Psoas muscle (tissue), 8 donors: ENCODE results near the gene OR51Q1. TPM values are rescaled to one million over a fixed set of nuclear protein-coding genes. Genes with fewer than 3 reads are reported as not detected.

ENCODE experiments used
- ATAC-seq, 4 donors: fragments of 200-7000 bp; cut with Tn5 transposase; one replicate each; pipeline ENCODE4 v1.9.1; 2020; ENCODE audit warnings: moderate library complexity in 3 of 4, mild to moderate bottlenecking in 2 of 4
- DNase-seq, 2 donors: peaks; one replicate each; pipeline ENCODE4 v3.0.0-alpha.2; 2020
- H3K27ac ChIP-seq: fragments of 200-600 bp; one replicate; pipeline ENCODE4 v1.8.0; 2022
- H3K27me3 ChIP-seq, 3 donors: fragments of 200-600 bp in 1 of 3; one replicate each; pipeline versions ENCODE4 v1.6.1 to v1.8.0; 2013 to 2022; ENCODE audit warnings: low read length in 2 of 3, mild to moderate bottlenecking in 2 of 3, moderate library complexity in 1 of 3; ENCODE audit not compliant: insufficient read depth in 3 of 3
- H3K36me3 ChIP-seq, 2 donors: fragments of 200-600 bp in 1 of 2; one replicate each; pipeline versions ENCODE4 v1.6.1 to v1.8.0; 2013 to 2022; ENCODE audit warnings: low read depth in 1 of 2, mild to moderate bottlenecking in 1 of 2, moderate library complexity in 1 of 2; ENCODE audit not compliant: insufficient read depth in 1 of 2
- H3K4me1 ChIP-seq: fragments of 200-600 bp; one replicate; pipeline ENCODE4 v1.8.0; 2022
- H3K4me3 ChIP-seq: fragments of 200-600 bp; one replicate; pipeline ENCODE4 v1.8.0; 2022; ENCODE audit warnings: mild to moderate bottlenecking
- H3K9me3 ChIP-seq: fragments of 200-600 bp; one replicate; pipeline ENCODE4 v1.8.0; 2022
- CTCF ChIP-seq: fragments of 200-600 bp; IDR thresholded peaks from one replicate; pipeline ENCODE4 v1.8.0; 2022; ENCODE audit warnings: antibody characterized with exemption
- WGBS, 3 donors: extraction: QIAGEN DNeasy Blood & Tissue Kit; methylation state at CpG; one replicate each; pipeline versions ENCODE4 v1.1.6 to v1.1.7; 2013; 5-methylcytosine and 5-hydroxymethylcytosine counted together
- intact Hi-C, 2 donors: fragments of 100-400 bp; cut with DNase I; formaldehyde crosslinking; loops; one replicate each; pipeline versions ENCODE4 v1.11.0 to v1.14.2; 2022
- polyA plus RNA-seq, 3 donors: library from polyadenylated mRNA; stranded (reverse); fragments of 200-250 nt; gene quantifications; one replicate each; pipeline ENCODE4 v1.2.3, GENCODE V29; 2013
- total RNA-seq, 4 donors: library from RNA; stranded (reverse); fragmentation: NEBNext Ultra II Directional in 2 of 4; extraction: Animal tissue kit (Norgen Biotek cat#: 25700) in 2 of 4; gene quantifications; one replicate each; pipeline versions ENCODE4 v1.2.1 to v1.2.4, GENCODE V29; 2021 to 2023
- donor health status: healthy with polysubstance abuse.
- donor health status: DM: no; HTN: no; CAD: no; lungs with moderate emphysema.
- donor health status: Bipolar disorder and iron deficiency.
- donor health status: healthy.
- donor health status: DM: yes; HTN: yes; CAD: no.
- donor health status: DM: no; HTN: no; CAD: no.
- donor health status: DM: no; HTN: no; CAD: no.
- donor health status: DM: yes; HTN: yes; CAD: no.

OR51Q1 gene
- total and polyA plus RNA-seq, 7 donors, result not detected

DNA sequence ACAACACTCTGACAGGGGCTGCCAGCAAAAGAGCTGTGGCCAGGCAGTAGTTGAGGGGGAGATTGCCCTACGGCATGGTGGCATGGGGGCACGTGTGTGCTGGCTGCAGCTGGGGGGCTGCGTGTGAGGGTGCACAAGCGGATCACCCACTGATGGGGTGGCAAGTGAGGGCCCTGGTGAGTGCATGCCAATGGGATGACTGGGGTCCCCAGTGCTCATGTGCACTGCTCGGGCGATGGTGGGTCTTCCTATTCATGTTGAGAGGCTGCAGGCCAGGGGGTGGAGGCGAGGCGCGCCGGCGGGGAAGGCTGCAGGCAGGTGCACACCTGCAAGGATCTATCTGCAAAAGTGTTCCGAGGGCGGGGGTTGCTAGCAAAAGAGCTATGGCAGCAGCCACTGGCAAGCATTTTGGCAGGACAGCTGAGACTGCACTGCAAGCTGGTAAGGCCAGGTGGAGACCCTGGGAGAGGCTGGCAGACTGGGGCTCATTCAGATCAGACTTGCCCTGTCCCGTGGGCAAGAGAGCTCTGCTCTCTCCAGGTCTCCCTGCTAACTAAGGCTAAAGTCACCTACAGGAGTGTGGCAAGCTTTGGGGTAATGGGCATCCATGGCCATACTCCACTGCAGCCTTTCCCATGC is 39.2 kb downstream of the OR51Q1 start:
- no peak for ATAC-seq
- Histone ChIP-seq H3K9me3 (no peaks in the 10 kb centered on the region), H3K27ac (no peak overlapping the region), H3K27me3 (no peaks in the 10 kb centered on the region), H3K36me3 (no peaks in the 10 kb centered on the region), H3K4me3 (no peak overlapping the region), H3K4me1 (no peaks in the 10 kb centered on the region)
- peak in 1 of 2 donors; percentile 39 for DNase-seq
- intact Hi-C loops, result no loop called here
- TF ChIP-seq CTCF, result no peak
- WGBS, 3 donors, result 89% methylated on average over 14 of the region's 14 CpGs

DNA sequence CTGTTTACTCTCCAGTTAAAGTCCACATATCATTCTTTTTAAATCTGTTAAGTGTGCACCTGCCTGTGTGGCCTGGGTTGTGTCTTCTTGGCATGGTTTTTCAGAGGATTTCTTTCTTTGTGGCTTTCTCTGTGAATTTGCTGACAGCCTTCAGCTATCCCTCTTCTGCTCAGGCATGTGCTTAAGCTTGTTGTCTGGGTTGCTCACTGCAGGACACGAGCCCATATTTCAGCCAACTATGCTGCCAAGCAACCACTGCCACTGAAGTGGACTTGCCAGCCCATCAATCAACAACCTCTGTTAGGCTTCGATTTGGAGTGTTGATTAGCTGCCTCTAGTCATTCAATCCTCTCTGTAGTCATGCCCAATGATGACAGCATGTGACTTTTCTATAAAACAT is 45.6 kb downstream of the OR51Q1 start:
- ATAC-seq (no peak), DNase-seq (no peak)
- Histone ChIP-seq H3K4me3 (no peak overlapping the region), H3K27me3 (no peaks in the 10 kb centered on the region), H3K36me3 (no peaks in the 10 kb centered on the region), H3K9me3 (no peaks in the 10 kb centered on the region), H3K4me1 (no peaks in the 10 kb centered on the region), H3K27ac (no peak overlapping the region)
- intact Hi-C loops, result no loop called here
- no peak for TF ChIP-seq CTCF
- 35 to 62% (median 42%) methylated on average over 2 of the region's 2 CpGs for WGBS, 3 donors

Other genes starting within 250 kb of the OR51Q1 start
- not detected for gene OR51V1, start 221.4 kb upstream of the OR51Q1 start, total RNA-seq
- gene OR51V1, start 221.4 kb upstream of the OR51Q1 start, polyA plus RNA-seq, result not detected
- 1,000 to 10,000 TPM in 1 of 4 donors, 100 to 1,000 TPM in 1, 10 to 100 TPM in 2; 22.9 to 2,413 (median 247) TPM for gene HBB, start 195.0 kb upstream of the OR51Q1 start, total RNA-seq
- gene HBB, start 195.0 kb upstream of the OR51Q1 start, polyA plus RNA-seq, result 10 to 100 TPM in 2 of 3 donors, 1 to 10 TPM in 1; 7.8 to 16.1 (median 11.3) TPM
- 1 to 10 TPM in 2 of 4 donors, not detected in 2; 1.6 to 6.2 TPM for gene HBD, start 187.6 kb upstream of the OR51Q1 start, total RNA-seq
- under 1 TPM in 1 of 3 donors, not detected in 2; 0.17 TPM for gene HBD, start 187.6 kb upstream of the OR51Q1 start, polyA plus RNA-seq
- 1 to 10 TPM in 1 of 4 donors, not detected in 3; 1.3 TPM for gene HBG1, start 172.3 kb upstream of the OR51Q1 start, total RNA-seq
- gene HBG1, start 172.3 kb upstream of the OR51Q1 start, polyA plus RNA-seq, result not detected
- gene HBG2, start 167.3 kb upstream of the OR51Q1 start, total RNA-seq, result 1 to 10 TPM in 1 of 4 donors, not detected in 3; 1.0 TPM
- not detected for gene HBG2, start 167.3 kb upstream of the OR51Q1 start, polyA plus RNA-seq
- gene HBE1, start 152.2 kb upstream of the OR51Q1 start, total RNA-seq, result not detected
- gene HBE1, start 152.2 kb upstream of the OR51Q1 start, polyA plus RNA-seq, result not detected
- not detected for gene OR51B4, start 120.2 kb upstream of the OR51Q1 start, total RNA-seq
- not detected for gene OR51B4, start 120.2 kb upstream of the OR51Q1 start, polyA plus RNA-seq
- gene OR51B2, start 97.8 kb upstream of the OR51Q1 start, total RNA-seq, result not detected
- not detected for gene OR51B2, start 97.8 kb upstream of the OR51Q1 start, polyA plus RNA-seq
- not detected for gene OR51B5, start 78.6 kb upstream of the OR51Q1 start, total RNA-seq
- gene OR51B5, start 78.6 kb upstream of the OR51Q1 start, polyA plus RNA-seq, result not detected
- gene OR51B6, start 70.6 kb upstream of the OR51Q1 start, total RNA-seq, result not detected
- gene OR51B6, start 70.6 kb upstream of the OR51Q1 start, polyA plus RNA-seq, result not detected
- not detected for gene OR51M1, start 38.3 kb upstream of the OR51Q1 start, total RNA-seq
- gene OR51M1, start 38.3 kb upstream of the OR51Q1 start, polyA plus RNA-seq, result not detected
- not detected for gene OR51I1, start 19.4 kb downstream of the OR51Q1 start, total RNA-seq
- gene OR51I1, start 19.4 kb downstream of the OR51Q1 start, polyA plus RNA-seq, result not detected
- gene OR51I2, start 27.2 kb downstream of the OR51Q1 start, total RNA-seq, result not detected
- not detected for gene OR51I2, start 27.2 kb downstream of the OR51Q1 start, polyA plus RNA-seq
- not detected for gene OR52D1, start 66.6 kb downstream of the OR51Q1 start, total RNA-seq
- not detected for gene OR52D1, start 66.6 kb downstream of the OR51Q1 start, polyA plus RNA-seq
- gene UBQLN3, start 87.8 kb downstream of the OR51Q1 start, total RNA-seq, result not detected
- gene UBQLN3, start 87.8 kb downstream of the OR51Q1 start, polyA plus RNA-seq, result not detected
- not detected for gene UBQLNL, start 94.6 kb downstream of the OR51Q1 start, total RNA-seq
- under 1 TPM in 2 of 3 donors, not detected in 1; 0.01 to 0.04 TPM for gene UBQLNL, start 94.6 kb downstream of the OR51Q1 start, polyA plus RNA-seq
- not detected for gene OR52H1, start 126.4 kb downstream of the OR51Q1 start, total RNA-seq
- not detected for gene OR52H1, start 126.4 kb downstream of the OR51Q1 start, polyA plus RNA-seq
- not detected for gene OR52B6, start 158.8 kb downstream of the OR51Q1 start, total RNA-seq
- gene OR52B6, start 158.8 kb downstream of the OR51Q1 start, polyA plus RNA-seq, result not detected
- gene TRIM6, start 174.5 kb downstream of the OR51Q1 start, total RNA-seq, result under 1 TPM in 3 of 4 donors, not detected in 1; 0.44 to 0.78 (median 0.77) TPM
- gene TRIM6, start 174.5 kb downstream of the OR51Q1 start, polyA plus RNA-seq, result under 1 TPM; 0.26 to 0.36 (median 0.28) TPM
- 1 to 10 TPM in 1 of 4 donors, under 1 TPM in 3; 0.48 to 1.3 (median 0.89) TPM for gene TRIM34, start 202.9 kb downstream of the OR51Q1 start, total RNA-seq
- gene TRIM34, start 202.9 kb downstream of the OR51Q1 start, polyA plus RNA-seq, result under 1 TPM; 0.55 to 0.79 (median 0.67) TPM